ENCODE measurements around the gene C11orf87.

- TF ChIP-seq CTCF (conservative IDR thresholded peaks at IDR 0.05; ENCODE audit: low read depth in 2 of 2) = no peak
- TF ChIP-seq JUNB (IDR thresholded peaks at IDR 0.05; ENCODE audit: unreplicated experiment) = no peak
- no peak for TF ChIP-seq POLR2AphosphoS5 (IDR thresholded peaks at IDR 0.05; ENCODE audit: low read depth)
- TF ChIP-seq CREB1 (CRISPR knock-in tag; IDR thresholded peaks at IDR 0.05; ENCODE audit: low read depth) = no peak
- TF ChIP-seq EZH2 (IDR thresholded peaks at IDR 0.05; ENCODE audit: low read depth, unreplicated experiment) = no peak
- no peak for TF ChIP-seq EZH2phosphoT487 (IDR thresholded peaks at IDR 0.05; ENCODE audit: unreplicated experiment)
- TF ChIP-seq REST (IDR thresholded peaks at IDR 0.05; ENCODE audit: unreplicated experiment) = no peak
- no peak for TF ChIP-seq NANOG (IDR thresholded peaks at IDR 0.05; ENCODE audit: borderline replicate concordance)
- TF ChIP-seq ETS1 (IDR thresholded peaks at IDR 0.05) = no peak
- TF ChIP-seq ZNF114 (CRISPR knock-in tag; IDR thresholded peaks at IDR 0.05) = no peak
These were observed 17.7 kb downstream of the C11orf87 start for GRCh38 chr11:109439684-109440083.

All from GM23338 (cell line).